Liver (tissue), 9 donors: ENCODE data around the gene LDAH. TPM values are rescaled to one million over a fixed set of nuclear protein-coding genes. Genes with fewer than 3 reads are reported as not detected.

Experiments
- DNase-seq: peaks from one replicate; pipeline ENCODE4 v3.0.0-alpha.2; 2017; ENCODE audit warnings: low spot score
- H3K27ac ChIP-seq, 2 donors: one replicate each; pipeline ENCODE4 v1.7.0; 2013; ENCODE audit warnings: inconsistent platforms in 2 of 2, low read length in 2 of 2, control low read depth in 1 of 2, low read depth in 1 of 2, mild to moderate bottlenecking in 1 of 2
- H3K27me3 ChIP-seq, 4 donors: one replicate each; pipeline versions ENCODE4 v1.6.1 to v1.7.0; 2013; ENCODE audit warnings: low read length in 3 of 4, inconsistent platforms in 1 of 4, mild to moderate bottlenecking in 1 of 4, moderate library complexity in 1 of 4; ENCODE audit not compliant: control insufficient read depth in 4 of 4, insufficient read depth in 4 of 4
- H3K36me3 ChIP-seq, 4 donors: one replicate each; pipeline versions ENCODE4 v1.6.1 to v1.7.0; 2013; ENCODE audit warnings: low read length in 3 of 4, mild to moderate bottlenecking in 3 of 4, low read depth in 1 of 4, moderate library complexity in 1 of 4; ENCODE audit not compliant: control insufficient read depth in 4 of 4, insufficient read depth in 3 of 4
- H3K4me1 ChIP-seq, 4 donors: one replicate each; pipeline versions ENCODE4 v1.6.1 to v1.7.0; 2013; ENCODE audit warnings: low read length in 3 of 4, mild to moderate bottlenecking in 3 of 4, moderate library complexity in 1 of 4; ENCODE audit not compliant: control insufficient read depth in 4 of 4, insufficient read depth in 4 of 4
- H3K4me3 ChIP-seq, 3 donors: one replicate each; pipeline versions ENCODE4 v1.6.1 to v1.7.0; 2013; ENCODE audit warnings: low read length in 3 of 3, control low read depth in 1 of 3, low read depth in 1 of 3, mild to moderate bottlenecking in 1 of 3
- H3K9ac ChIP-seq, 2 donors: one replicate each; pipeline ENCODE4 v1.7.0; 2013; ENCODE audit warnings: low read length in 2 of 2, mild to moderate bottlenecking in 2 of 2, moderate library complexity in 2 of 2, control low read depth in 1 of 2, low read depth in 1 of 2
- H3K9me3 ChIP-seq, 4 donors: one replicate each; pipeline versions ENCODE4 v1.6.1 to v1.7.0; 2013; ENCODE audit warnings: low read length in 3 of 4; ENCODE audit not compliant: control insufficient read depth in 4 of 4
- FOXA1 ChIP-seq: IDR thresholded peaks from 2 replicates; pipeline ENCODE4 v1.6.1; 2016; ENCODE audit warnings: antibody characterized with exemption
- FOXA2 ChIP-seq: IDR thresholded peaks from 2 replicates; pipeline ENCODE4 v1.6.1; 2016; ENCODE audit warnings: antibody characterized with exemption
- JUND ChIP-seq, 2 donors: IDR thresholded peaks; 2 replicates each; pipeline ENCODE4 v1.6.1; 2016; ENCODE audit warnings: antibody characterized with exemption in 2 of 2
- RAD21 ChIP-seq, 2 donors: IDR thresholded peaks; 2 replicates each; pipeline ENCODE4 v1.6.1; 2016; ENCODE audit warnings: antibody characterized with exemption in 2 of 2, mild to moderate bottlenecking in 2 of 2
- RXRA ChIP-seq, 2 donors: IDR thresholded peaks; 2 replicates each; pipeline ENCODE4 v1.6.1; 2017 to 2018; ENCODE audit warnings: antibody characterized with exemption in 2 of 2, mild to moderate bottlenecking in 1 of 2
- TAF1 ChIP-seq: conservative IDR thresholded peaks from 2 replicates; pipeline ENCODE4 v1.6.1; 2016; ENCODE audit warnings: antibody characterized with exemption, mild to moderate bottlenecking
- WGBS: extraction: QIAGEN DNeasy Blood & Tissue Kit; methylation state at CpG from one replicate; pipeline ENCODE4 v1.1.7; 2013; 5-methylcytosine and 5-hydroxymethylcytosine counted together
- polyA plus RNA-seq, 2 donors: library from polyadenylated mRNA; stranded (reverse) in 1 of 2; unstranded in 1 of 2; fragments of 200-250 nt in 1 of 2; fragments of >200 nt in 1 of 2; fragmentation: Nextera tagmentation in 1 of 2; extraction: Ambion mirVana in 1 of 2; gene quantifications; one replicate each; pipeline versions ENCODE4 v1.2.1 to v1.2.3, GENCODE V29; 2013 to 2015
- total RNA-seq, 2 donors: library from RNA; depleted of rRNA; stranded (reverse); fragments of >200 nt; gene quantifications; one replicate each; pipeline ENCODE4 v1.2.3, GENCODE V29; 2014
- TF ChIP-seq, protein P1 (sequence below): IDR thresholded peaks from 2 replicates; pipeline ENCODE4 v1.6.1; 2016; ENCODE audit warnings: antibody characterized with exemption
- TF ChIP-seq, protein P2 (sequence below): fragments of 150-350 bp; IDR thresholded peaks from 2 replicates; pipeline ENCODE4 v1.5.1; 2017; ENCODE audit warnings: improper control_type of control experiment, low read depth, low read length; ENCODE audit not compliant: missing input control
- TF ChIP-seq, protein P3 (sequence below): IDR thresholded peaks from 2 replicates; pipeline ENCODE4 v1.6.1; 2016; ENCODE audit warnings: antibody characterized with exemption
- TF ChIP-seq, protein P4 (sequence below): IDR thresholded peaks from 2 replicates; pipeline ENCODE4 v1.6.1; 2016; ENCODE audit warnings: antibody characterized with exemption, mild to moderate bottlenecking
- donor health status: healthy.
- donor health status: healthy.
- donor health status: healthy.
- donor health status: healthy.
- donor health status: healthy.

The LDAH gene
- total and polyA plus RNA-seq, 4 donors = 5.8 to 17.7 (median 9.7) TPM

DNA sequence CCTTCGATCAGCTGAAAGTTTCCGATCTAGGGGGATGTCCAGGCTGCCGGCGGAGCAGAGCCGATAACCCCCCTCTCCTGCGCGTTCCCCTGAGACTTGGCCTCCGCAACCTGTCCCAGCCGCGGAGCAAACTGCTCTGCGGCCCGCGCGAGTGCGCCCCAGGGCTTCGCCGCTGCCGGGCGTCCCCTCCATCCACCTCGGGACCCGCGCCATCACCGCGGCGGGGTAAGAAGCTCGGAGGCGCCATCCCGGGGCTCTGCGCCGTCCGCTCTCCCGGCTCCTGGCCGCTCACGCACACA is 156.9 kb downstream of the LDAH start (continued):
- TF ChIP-seq, protein P1, sequence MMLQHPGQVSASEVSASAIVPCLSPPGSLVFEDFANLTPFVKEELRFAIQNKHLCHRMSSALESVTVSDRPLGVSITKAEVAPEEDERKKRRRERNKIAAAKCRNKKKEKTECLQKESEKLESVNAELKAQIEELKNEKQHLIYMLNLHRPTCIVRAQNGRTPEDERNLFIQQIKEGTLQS = no peak
- TF ChIP-seq, protein P2, sequence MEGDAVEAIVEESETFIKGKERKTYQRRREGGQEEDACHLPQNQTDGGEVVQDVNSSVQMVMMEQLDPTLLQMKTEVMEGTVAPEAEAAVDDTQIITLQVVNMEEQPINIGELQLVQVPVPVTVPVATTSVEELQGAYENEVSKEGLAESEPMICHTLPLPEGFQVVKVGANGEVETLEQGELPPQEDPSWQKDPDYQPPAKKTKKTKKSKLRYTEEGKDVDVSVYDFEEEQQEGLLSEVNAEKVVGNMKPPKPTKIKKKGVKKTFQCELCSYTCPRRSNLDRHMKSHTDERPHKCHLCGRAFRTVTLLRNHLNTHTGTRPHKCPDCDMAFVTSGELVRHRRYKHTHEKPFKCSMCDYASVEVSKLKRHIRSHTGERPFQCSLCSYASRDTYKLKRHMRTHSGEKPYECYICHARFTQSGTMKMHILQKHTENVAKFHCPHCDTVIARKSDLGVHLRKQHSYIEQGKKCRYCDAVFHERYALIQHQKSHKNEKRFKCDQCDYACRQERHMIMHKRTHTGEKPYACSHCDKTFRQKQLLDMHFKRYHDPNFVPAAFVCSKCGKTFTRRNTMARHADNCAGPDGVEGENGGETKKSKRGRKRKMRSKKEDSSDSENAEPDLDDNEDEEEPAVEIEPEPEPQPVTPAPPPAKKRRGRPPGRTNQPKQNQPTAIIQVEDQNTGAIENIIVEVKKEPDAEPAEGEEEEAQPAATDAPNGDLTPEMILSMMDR = no peak
- TF ChIP-seq RAD21 (IDR thresholded peaks at IDR 0.05) = no peak

DNA sequence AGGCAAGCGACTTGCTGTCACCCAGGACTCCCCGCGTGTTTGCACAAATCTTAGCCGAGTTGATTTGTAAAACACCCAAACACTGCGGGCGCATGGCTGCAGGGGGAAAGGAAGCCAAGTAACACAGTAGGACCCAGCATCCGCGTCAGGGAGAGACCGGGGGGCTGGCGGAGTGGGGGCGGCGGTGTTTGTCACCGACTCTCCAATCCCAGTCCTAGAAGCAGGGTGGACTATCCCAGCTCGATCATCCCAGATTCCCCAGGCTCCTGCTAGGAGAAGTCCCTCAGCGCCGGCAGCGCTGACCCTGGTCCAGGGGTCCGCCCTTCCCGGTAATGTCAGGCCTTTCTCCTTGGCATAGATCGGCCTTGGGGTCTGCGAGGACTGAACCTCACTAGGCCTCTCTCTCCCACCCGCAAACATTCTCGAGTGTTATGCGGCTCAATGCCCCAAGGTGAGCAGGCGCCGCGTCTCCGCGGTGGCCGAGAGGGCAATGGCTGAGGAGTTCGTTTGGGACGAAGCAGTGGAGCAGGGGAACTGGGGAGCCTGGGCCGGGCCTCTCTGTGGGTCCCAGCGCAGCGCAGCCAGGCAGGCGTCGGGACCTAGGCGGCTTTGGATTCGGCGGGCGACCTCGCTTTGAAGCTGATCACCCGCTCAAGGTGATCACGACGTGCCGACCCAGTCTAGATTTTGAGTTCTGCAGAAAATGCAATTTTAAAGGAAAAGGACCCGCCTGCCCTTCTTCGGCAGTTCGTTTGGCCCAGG is 157.5 kb downstream of the LDAH start:
- TF ChIP-seq RXRA (IDR thresholded peaks at IDR 0.05) = no peak
- no peak for TF ChIP-seq FOXA2
- no peak for TF ChIP-seq FOXA1
- TF ChIP-seq, protein P3, sequence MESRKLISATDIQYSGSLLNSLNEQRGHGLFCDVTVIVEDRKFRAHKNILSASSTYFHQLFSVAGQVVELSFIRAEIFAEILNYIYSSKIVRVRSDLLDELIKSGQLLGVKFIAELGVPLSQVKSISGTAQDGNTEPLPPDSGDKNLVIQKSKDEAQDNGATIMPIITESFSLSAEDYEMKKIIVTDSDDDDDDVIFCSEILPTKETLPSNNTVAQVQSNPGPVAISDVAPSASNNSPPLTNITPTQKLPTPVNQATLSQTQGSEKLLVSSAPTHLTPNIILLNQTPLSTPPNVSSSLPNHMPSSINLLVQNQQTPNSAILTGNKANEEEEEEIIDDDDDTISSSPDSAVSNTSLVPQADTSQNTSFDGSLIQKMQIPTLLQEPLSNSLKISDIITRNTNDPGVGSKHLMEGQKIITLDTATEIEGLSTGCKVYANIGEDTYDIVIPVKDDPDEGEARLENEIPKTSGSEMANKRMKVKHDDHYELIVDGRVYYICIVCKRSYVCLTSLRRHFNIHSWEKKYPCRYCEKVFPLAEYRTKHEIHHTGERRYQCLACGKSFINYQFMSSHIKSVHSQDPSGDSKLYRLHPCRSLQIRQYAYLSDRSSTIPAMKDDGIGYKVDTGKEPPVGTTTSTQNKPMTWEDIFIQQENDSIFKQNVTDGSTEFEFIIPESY = no peak
- TF ChIP-seq JUND (IDR thresholded peaks at IDR 0.05) = no peak
- TF ChIP-seq RAD21 (IDR thresholded peaks at IDR 0.05) = no peak
- TF ChIP-seq, protein P4, sequence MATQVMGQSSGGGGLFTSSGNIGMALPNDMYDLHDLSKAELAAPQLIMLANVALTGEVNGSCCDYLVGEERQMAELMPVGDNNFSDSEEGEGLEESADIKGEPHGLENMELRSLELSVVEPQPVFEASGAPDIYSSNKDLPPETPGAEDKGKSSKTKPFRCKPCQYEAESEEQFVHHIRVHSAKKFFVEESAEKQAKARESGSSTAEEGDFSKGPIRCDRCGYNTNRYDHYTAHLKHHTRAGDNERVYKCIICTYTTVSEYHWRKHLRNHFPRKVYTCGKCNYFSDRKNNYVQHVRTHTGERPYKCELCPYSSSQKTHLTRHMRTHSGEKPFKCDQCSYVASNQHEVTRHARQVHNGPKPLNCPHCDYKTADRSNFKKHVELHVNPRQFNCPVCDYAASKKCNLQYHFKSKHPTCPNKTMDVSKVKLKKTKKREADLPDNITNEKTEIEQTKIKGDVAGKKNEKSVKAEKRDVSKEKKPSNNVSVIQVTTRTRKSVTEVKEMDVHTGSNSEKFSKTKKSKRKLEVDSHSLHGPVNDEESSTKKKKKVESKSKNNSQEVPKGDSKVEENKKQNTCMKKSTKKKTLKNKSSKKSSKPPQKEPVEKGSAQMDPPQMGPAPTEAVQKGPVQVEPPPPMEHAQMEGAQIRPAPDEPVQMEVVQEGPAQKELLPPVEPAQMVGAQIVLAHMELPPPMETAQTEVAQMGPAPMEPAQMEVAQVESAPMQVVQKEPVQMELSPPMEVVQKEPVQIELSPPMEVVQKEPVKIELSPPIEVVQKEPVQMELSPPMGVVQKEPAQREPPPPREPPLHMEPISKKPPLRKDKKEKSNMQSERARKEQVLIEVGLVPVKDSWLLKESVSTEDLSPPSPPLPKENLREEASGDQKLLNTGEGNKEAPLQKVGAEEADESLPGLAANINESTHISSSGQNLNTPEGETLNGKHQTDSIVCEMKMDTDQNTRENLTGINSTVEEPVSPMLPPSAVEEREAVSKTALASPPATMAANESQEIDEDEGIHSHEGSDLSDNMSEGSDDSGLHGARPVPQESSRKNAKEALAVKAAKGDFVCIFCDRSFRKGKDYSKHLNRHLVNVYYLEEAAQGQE = no peak
- TF ChIP-seq TAF1 = no peak
- H3K9me3 ChIP-seq = no peaks in the 10 kb centered on the region
- H3K36me3 ChIP-seq = no peaks in the 10 kb centered on the region
- 8% methylated on average over 49 of the region's 49 CpGs for WGBS
- H3K27ac ChIP-seq = peak overlapping the region; percentile 84 to 86
- peak overlapping the region; percentile 50 to 61 for H3K9ac ChIP-seq
- no peak for DNase-seq
- no peaks in the 10 kb centered on the region for H3K27me3 ChIP-seq
- H3K4me1 ChIP-seq = peaks cover 4 to 31% (median 20%) of the 10 kb centered on the region in 4 donors
- H3K4me3 ChIP-seq = peak overlapping the region; percentile 42 to 71 (median 67)
